Inflammatory macrophage treated with lipopolysaccharide for 1 hour (primary cell): ENCODE data around the gene BRD8.

Experiments used
- DNase-seq, 2 donors: peaks; one replicate each; pipeline ENCODE4 v3.0.0-alpha.2; 2020 to 2022

The BRD8 gene

GRCh38 chr5:138096997-138097828, 81.2 kb downstream of the BRD8 start:
- no peak for DNase-seq

DNA sequence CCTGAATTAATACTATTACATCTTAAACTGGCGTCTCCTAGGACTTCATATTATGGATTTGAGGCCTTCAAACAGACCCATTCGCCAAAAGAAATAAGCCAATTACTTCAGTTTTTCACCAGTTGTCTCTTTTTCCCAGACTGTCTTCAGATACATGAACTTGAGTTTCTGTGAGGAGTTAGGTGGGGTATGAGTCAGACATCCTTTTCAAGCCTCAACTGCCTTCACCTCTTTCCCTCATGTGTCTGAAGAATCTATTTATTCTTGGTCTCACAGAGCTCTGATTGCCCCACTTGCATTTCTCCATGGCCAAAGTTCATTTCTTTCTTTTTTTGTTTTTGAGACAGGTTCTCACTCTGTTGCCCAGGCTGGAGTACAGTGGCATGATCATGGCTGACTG, 82.1 kb downstream of the BRD8 start:
- DNase-seq: no peak

GRCh38 chr5:138095100-138095907, 83.1 kb downstream of the BRD8 start:
- DNase-seq: no peak

- no peak for DNase-seq
These were observed 85.4 kb downstream of the BRD8 start for GRCh38 chr5:138093036-138093435.

DNA sequence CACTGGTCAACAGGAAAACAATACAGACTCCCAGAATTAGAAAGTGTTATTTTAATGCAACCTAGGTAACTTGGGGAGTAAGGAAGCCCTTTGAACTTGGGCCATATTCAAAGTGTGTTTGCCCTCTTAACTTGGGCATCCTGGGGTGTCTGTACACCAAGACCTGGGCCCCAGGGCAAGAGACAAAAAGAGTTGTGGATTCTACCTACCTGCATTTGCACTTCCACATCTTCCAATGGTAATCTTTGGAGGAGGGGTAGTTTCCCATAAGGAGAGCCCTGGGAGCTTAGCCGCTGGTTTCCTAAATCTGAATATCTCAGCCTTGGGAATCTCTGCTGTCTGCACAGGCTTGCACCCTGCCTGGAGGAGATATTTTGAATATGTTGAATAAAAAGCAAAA, 86.1 kb downstream of the BRD8 start:
- DNase-seq: no peak

DNA sequence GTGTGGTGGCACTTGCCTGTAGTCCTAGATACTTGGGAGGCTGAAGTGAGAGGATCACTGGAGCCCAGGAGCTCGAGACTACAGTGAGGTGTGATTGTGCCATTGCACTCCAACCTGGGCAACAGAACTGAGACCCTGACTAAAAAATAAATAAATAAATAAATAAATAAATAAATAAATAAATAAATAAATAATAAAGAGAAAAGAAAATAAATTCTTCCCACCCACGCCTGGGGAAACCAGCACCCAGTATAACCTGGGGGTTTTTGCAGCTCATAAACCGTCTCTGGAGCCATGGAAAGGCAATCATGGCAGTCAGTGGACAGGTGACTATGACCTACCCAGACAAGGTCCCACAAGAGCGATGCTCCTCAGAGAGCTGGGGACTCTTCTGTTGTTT, 86.7 kb downstream of the BRD8 start:
- no peak for DNase-seq
